Measurements from ENCODE around the gene CHRNA1. TPM values are rescaled to one million over a fixed set of nuclear protein-coding genes. Genes with fewer than 3 reads are reported as not detected.

CHRNA1 gene
- polyA plus RNA-seq, 1 donor from 2014 or later, result not detected

DNA sequence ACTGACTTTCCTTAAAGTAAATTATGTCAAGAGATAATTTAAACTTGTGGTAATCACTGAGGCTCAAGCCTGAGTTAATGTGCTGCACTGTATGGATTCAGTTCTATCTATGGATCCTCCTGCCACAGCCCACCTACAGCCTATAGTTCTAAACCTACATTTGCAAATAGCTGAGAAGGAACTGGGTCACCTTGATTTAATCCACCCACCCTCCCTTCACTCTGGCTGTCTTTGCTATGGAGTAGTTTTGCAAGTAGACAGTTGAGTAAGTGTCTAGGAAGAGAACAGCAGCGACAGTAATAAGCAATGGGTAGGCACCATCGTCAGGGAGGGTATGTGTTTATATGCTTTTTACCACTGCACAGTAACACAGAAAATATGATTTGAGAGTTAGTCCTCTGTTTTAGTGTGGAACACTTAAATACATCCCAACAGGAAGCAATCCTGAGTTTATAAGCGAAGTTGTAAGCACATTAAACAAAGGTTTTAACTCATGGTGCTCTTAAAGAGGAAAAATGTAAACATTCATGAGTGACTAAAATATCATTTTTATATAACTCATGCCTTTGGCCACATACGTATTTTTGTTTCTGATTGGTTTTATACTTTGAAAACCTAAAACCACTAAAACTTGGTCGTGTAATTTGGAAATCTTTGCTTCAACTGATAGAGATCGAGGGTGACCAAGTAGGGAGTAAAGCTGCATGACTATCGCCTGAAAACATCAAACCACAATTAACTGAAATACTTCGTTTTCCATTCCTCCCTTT lies 36.3 kb upstream of the CHRNA1 start:
- H2AFZ ChIP-seq (ENCODE audit: low read depth, low read length), result no peak overlapping the region
- no peaks in the 10 kb centered on the region for H3K27me3 ChIP-seq (ENCODE audit: insufficient read depth, low read depth, low read length)
- H3K9ac ChIP-seq (ENCODE audit: low read length), result no peak overlapping the region
- H3K4me3 ChIP-seq (ENCODE audit: low read length), result no peak overlapping the region
- H4K20me1 ChIP-seq (ENCODE audit: insufficient read depth), result no peaks in the 10 kb centered on the region
- H3K79me2 ChIP-seq (replicated peaks; ENCODE audit: insufficient read depth, low read length), result no peaks in the 10 kb centered on the region
- TF ChIP-seq, protein P1, sequence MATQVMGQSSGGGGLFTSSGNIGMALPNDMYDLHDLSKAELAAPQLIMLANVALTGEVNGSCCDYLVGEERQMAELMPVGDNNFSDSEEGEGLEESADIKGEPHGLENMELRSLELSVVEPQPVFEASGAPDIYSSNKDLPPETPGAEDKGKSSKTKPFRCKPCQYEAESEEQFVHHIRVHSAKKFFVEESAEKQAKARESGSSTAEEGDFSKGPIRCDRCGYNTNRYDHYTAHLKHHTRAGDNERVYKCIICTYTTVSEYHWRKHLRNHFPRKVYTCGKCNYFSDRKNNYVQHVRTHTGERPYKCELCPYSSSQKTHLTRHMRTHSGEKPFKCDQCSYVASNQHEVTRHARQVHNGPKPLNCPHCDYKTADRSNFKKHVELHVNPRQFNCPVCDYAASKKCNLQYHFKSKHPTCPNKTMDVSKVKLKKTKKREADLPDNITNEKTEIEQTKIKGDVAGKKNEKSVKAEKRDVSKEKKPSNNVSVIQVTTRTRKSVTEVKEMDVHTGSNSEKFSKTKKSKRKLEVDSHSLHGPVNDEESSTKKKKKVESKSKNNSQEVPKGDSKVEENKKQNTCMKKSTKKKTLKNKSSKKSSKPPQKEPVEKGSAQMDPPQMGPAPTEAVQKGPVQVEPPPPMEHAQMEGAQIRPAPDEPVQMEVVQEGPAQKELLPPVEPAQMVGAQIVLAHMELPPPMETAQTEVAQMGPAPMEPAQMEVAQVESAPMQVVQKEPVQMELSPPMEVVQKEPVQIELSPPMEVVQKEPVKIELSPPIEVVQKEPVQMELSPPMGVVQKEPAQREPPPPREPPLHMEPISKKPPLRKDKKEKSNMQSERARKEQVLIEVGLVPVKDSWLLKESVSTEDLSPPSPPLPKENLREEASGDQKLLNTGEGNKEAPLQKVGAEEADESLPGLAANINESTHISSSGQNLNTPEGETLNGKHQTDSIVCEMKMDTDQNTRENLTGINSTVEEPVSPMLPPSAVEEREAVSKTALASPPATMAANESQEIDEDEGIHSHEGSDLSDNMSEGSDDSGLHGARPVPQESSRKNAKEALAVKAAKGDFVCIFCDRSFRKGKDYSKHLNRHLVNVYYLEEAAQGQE (IDR thresholded peaks at IDR 0.05; ENCODE audit: borderline replicate concordance), result no peak
- TF ChIP-seq MXI1 (conservative IDR thresholded peaks at IDR 0.05; ENCODE audit: poor library complexity, severe bottlenecking) (no peak), EP300 (conservative IDR thresholded peaks at IDR 0.05; ENCODE audit: poor library complexity, severe bottlenecking) (no peak), SMC3 (conservative IDR thresholded peaks at IDR 0.05; ENCODE audit: poor library complexity) (no peak), TAF1 (IDR thresholded peaks at IDR 0.05; ENCODE audit: low read depth) (no peak), EZH2 (IDR thresholded peaks at IDR 0.05; ENCODE audit: borderline replicate concordance, insufficient read depth, low read length, poor library complexity, severe bottlenecking) (no peak), POLR2AphosphoS5 (IDR thresholded peaks at IDR 0.05) (no peak), RAD21 (conservative IDR thresholded peaks at IDR 0.05) (no peak)
- TF ChIP-seq, protein P2, sequence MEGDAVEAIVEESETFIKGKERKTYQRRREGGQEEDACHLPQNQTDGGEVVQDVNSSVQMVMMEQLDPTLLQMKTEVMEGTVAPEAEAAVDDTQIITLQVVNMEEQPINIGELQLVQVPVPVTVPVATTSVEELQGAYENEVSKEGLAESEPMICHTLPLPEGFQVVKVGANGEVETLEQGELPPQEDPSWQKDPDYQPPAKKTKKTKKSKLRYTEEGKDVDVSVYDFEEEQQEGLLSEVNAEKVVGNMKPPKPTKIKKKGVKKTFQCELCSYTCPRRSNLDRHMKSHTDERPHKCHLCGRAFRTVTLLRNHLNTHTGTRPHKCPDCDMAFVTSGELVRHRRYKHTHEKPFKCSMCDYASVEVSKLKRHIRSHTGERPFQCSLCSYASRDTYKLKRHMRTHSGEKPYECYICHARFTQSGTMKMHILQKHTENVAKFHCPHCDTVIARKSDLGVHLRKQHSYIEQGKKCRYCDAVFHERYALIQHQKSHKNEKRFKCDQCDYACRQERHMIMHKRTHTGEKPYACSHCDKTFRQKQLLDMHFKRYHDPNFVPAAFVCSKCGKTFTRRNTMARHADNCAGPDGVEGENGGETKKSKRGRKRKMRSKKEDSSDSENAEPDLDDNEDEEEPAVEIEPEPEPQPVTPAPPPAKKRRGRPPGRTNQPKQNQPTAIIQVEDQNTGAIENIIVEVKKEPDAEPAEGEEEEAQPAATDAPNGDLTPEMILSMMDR (IDR thresholded peaks at IDR 0.05; ENCODE audit: poor library complexity, severe bottlenecking), result no peak
- H3K27ac ChIP-seq (ENCODE audit: low read length), result no peak overlapping the region
- H3K4me2 ChIP-seq (ENCODE audit: low read length), result no peak overlapping the region
- H3K9me2 ChIP-seq (ENCODE audit: insufficient read depth, low read length), result no peaks in the 10 kb centered on the region
- H3K36me3 ChIP-seq (ENCODE audit: insufficient read depth, low read length), result peaks cover 16% of the 10 kb centered on the region
- no peaks in the 10 kb centered on the region for H3K9me3 ChIP-seq (ENCODE audit: low read length)
- no peaks in the 10 kb centered on the region for H3F3A ChIP-seq (ENCODE audit: insufficient read depth, low read length, poor library complexity, severe bottlenecking)

DNA sequence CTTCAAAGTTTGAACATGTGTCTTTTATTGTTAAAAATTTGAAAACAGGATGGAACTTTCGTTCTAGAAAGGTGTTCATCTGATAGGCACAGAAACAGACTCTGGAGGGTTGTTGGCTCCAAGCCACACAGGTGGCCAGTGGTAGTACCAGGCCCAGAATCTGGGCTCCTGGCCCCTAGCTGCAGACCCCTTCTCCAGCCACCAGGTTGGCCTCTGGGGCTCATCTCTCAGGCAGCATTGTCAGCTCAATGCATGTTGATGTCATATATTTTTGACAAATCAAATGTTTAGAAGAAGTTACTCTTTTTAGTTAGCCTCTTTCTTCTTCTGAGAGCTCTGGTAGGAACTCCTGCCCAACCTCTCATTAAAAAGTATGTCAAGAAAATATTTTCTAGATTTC lies 34.5 kb upstream of the CHRNA1 start:
- Histone ChIP-seq H3K27ac (ENCODE audit: low read length) (no peak overlapping the region), H3K4me3 (ENCODE audit: low read length) (no peak overlapping the region), H3K9me2 (ENCODE audit: insufficient read depth, low read length) (no peaks in the 10 kb centered on the region), H3K9ac (ENCODE audit: low read length) (no peak overlapping the region), H2AFZ (ENCODE audit: low read depth, low read length) (no peak overlapping the region), H3K9me3 (ENCODE audit: low read length) (no peaks in the 10 kb centered on the region), H4K20me1 (ENCODE audit: insufficient read depth) (no peaks in the 10 kb centered on the region), H3K79me2 (replicated peaks; ENCODE audit: insufficient read depth, low read length) (no peaks in the 10 kb centered on the region), H3F3A (ENCODE audit: insufficient read depth, low read length, poor library complexity, severe bottlenecking) (no peaks in the 10 kb centered on the region), H3K36me3 (ENCODE audit: insufficient read depth, low read length) (peaks cover 16% of the 10 kb centered on the region), H3K4me2 (ENCODE audit: low read length) (no peak overlapping the region), H3K27me3 (ENCODE audit: insufficient read depth, low read depth, low read length) (no peaks in the 10 kb centered on the region)
- no peak for TF ChIP-seq RAD21 (conservative IDR thresholded peaks at IDR 0.05)
- no peak for TF ChIP-seq SMC3 (conservative IDR thresholded peaks at IDR 0.05; ENCODE audit: poor library complexity)
- TF ChIP-seq, protein P1 (IDR thresholded peaks at IDR 0.05; ENCODE audit: borderline replicate concordance), result no peak
- no peak for TF ChIP-seq TAF1 (IDR thresholded peaks at IDR 0.05; ENCODE audit: low read depth)
- TF ChIP-seq EZH2 (IDR thresholded peaks at IDR 0.05; ENCODE audit: borderline replicate concordance, insufficient read depth, low read length, poor library complexity, severe bottlenecking), result no peak
- TF ChIP-seq MXI1 (conservative IDR thresholded peaks at IDR 0.05; ENCODE audit: poor library complexity, severe bottlenecking), result no peak
- no peak for TF ChIP-seq POLR2AphosphoS5 (IDR thresholded peaks at IDR 0.05)
- no peak for TF ChIP-seq EP300 (conservative IDR thresholded peaks at IDR 0.05; ENCODE audit: poor library complexity, severe bottlenecking)
- TF ChIP-seq, protein P2 (IDR thresholded peaks at IDR 0.05; ENCODE audit: poor library complexity, severe bottlenecking), result no peak

Data from neural cell (in vitro differentiated cells).